Bronchial epithelial cell (primary cell): ENCODE results near the gene CMIP. TPM values are rescaled to one million over a fixed set of nuclear protein-coding genes. Genes with fewer than 3 reads are reported as not detected.

ENCODE experiments used
- DNase-seq: peaks from one replicate; pipeline ENCODE4 v3.0.0-alpha.2; 2010; ENCODE audit warnings: low read depth
- FAIRE-seq: peaks from 2 replicates; lab custom pipeline; 2011; peaks lifted over from hg19 to GRCh38; lab: Jason Lieb, UNC
- H3K27me3 ChIP-seq: 2 replicates; pipeline ENCODE4 v1.5.1; 2011; ENCODE audit warnings: low read length; ENCODE audit not compliant: control insufficient read depth, insufficient read depth
- H3K36me3 ChIP-seq: 2 replicates; pipeline ENCODE4 v1.5.1; 2011; ENCODE audit warnings: low read length; ENCODE audit not compliant: control insufficient read depth, insufficient read depth
- H3K4me3 ChIP-seq: 2 replicates; pipeline ENCODE4 v1.5.1; 2011; ENCODE audit warnings: mild to moderate bottlenecking, low read depth, low read length, control low read depth
- CTCF ChIP-seq: IDR thresholded peaks from 2 replicates; pipeline ENCODE4 v1.5.1; 2011; ENCODE audit warnings: mild to moderate bottlenecking, moderate library complexity, low read length, control low read depth, inconsistent platforms; ENCODE audit not compliant: insufficient read depth, severe bottlenecking
- total RNA-seq: library from RNA; depleted of rRNA; stranded (reverse); fragments of >200 nt; gene quantifications from 2 replicates; pipeline ENCODE4 v1.2.1, GENCODE V29; 2014

CMIP gene
- total RNA-seq, 1 donor from 2014 or later = 21.1 TPM

GRCh38 chr16:81553814-81554675 lies 109.4 kb downstream of the CMIP start:
- no peak for FAIRE-seq
- no peaks in the 10 kb centered on the region for H3K27me3 ChIP-seq
- no peak overlapping the region for H3K4me3 ChIP-seq
- DNase-seq = no peak
- peaks cover 1% of the 10 kb centered on the region for H3K36me3 ChIP-seq
- no peak for TF ChIP-seq CTCF

DNA sequence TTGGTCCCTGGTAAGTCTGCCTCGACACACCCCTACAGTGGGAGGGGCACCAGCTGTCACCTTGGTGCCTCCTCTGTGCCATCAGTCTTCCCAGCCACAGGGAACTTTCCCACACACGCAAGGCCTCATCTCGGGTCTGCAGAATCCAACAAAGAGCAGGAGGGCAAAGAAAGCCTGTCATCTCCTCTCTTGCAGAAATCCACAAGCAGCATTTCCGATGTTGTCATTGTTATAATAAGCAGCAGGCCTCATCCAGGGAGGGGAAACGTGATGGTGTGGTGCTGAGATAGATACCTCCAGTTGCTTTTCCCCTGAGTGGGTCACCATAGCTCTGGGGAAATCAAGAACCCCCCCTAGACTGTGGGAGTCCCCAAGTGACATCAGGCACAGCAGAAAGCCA lies 110.4 kb downstream of the CMIP start:
- Histone ChIP-seq H3K4me3 (no peak overlapping the region), H3K27me3 (no peaks in the 10 kb centered on the region), H3K36me3 (peaks cover 1% of the 10 kb centered on the region)
- FAIRE-seq = no peak
- no peak for TF ChIP-seq CTCF
- DNase-seq = no peak

GRCh38 chr16:81555660-81556059 lies 111.1 kb downstream of the CMIP start:
- no peak for TF ChIP-seq CTCF
- no peak for FAIRE-seq

DNA sequence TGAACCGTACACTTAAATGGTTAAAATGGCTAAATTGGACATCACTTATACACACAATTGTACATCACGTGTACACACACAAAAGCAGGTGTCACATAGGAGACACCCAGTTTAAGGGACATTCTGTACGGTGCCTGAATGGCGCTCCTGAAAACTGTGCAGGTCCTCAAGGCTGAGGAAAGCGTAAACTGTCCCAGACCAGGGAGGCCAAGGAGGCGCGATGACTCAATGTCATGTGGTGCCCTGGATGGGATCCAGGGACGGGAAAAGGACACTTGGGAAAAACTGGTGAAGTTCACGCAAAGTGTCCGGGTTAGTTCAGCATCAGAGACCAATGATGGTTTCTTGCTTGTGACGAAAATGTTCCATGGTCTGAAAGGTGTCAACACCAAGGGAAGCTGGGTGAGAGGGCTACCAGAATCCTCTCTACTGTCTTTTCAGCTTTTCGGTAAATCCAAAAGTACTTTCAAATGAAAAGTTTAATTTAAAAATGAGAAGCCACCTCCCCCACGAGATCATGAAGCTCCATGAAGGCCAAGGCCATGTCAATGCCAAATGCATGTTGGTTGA lies 112.2 kb downstream of the CMIP start:
- no peak overlapping the region for H3K4me3 ChIP-seq
- peaks cover 1% of the 10 kb centered on the region for H3K36me3 ChIP-seq
- H3K27me3 ChIP-seq = no peaks in the 10 kb centered on the region
- TF ChIP-seq CTCF = no peak
- FAIRE-seq (no peak), DNase-seq (no peak)

More at GRCh38 chr16:81555660-81556059, 111.1 kb downstream of the CMIP start:
- no peak overlapping the region for H3K4me3 ChIP-seq
- DNase-seq = no peak
- H3K36me3 ChIP-seq = peaks cover 1% of the 10 kb centered on the region
- H3K27me3 ChIP-seq = no peaks in the 10 kb centered on the region

- no peak for DNase-seq
- peaks cover 1% of the 10 kb centered on the region for H3K36me3 ChIP-seq
- no peak for FAIRE-seq
- TF ChIP-seq CTCF = no peak
- H3K4me3 ChIP-seq = no peak overlapping the region
- no peaks in the 10 kb centered on the region for H3K27me3 ChIP-seq
Observed at GRCh38 chr16:81558077-81558443, 113.5 kb downstream of the CMIP start.
